Duodenal mucosa (tissue), 2 donors: ENCODE measurements around the gene MYO16.

Source experiments
- H3K27ac ChIP-seq: one replicate; pipeline ENCODE4 v1.7.0; 2013; ENCODE audit warnings: low read depth, low read length
- H3K27me3 ChIP-seq, 2 donors: one replicate each; pipeline ENCODE4 v1.7.0; 2013; ENCODE audit warnings: low read length in 2 of 2, control low read depth in 1 of 2; ENCODE audit not compliant: insufficient read depth in 2 of 2, control insufficient read depth in 1 of 2
- H3K36me3 ChIP-seq, 2 donors: one replicate each; pipeline ENCODE4 v1.7.0; 2013; ENCODE audit warnings: low read length in 2 of 2, control low read depth in 1 of 2; ENCODE audit not compliant: insufficient read depth in 2 of 2, control insufficient read depth in 1 of 2
- H3K4me1 ChIP-seq, 2 donors: one replicate each; pipeline ENCODE4 v1.7.0; 2013; ENCODE audit warnings: low read length in 2 of 2, control low read depth in 1 of 2; ENCODE audit not compliant: insufficient read depth in 2 of 2, control insufficient read depth in 1 of 2
- H3K4me3 ChIP-seq, 2 donors: one replicate each; pipeline ENCODE4 v1.7.0; 2013; ENCODE audit warnings: low read length in 2 of 2, low read depth in 1 of 2
- H3K9ac ChIP-seq, 2 donors: one replicate each; pipeline ENCODE4 v1.7.0; 2013; ENCODE audit warnings: low read length in 2 of 2, low read depth in 1 of 2
- H3K9me3 ChIP-seq, 2 donors: one replicate each; pipeline ENCODE4 v1.7.0; 2013; ENCODE audit warnings: low read length in 2 of 2, control low read depth in 1 of 2; ENCODE audit not compliant: control insufficient read depth in 1 of 2

Gene MYO16

GRCh38 chr13:109198585-109198984 lies 569.2 kb downstream of the MYO16 start:
- H3K4me1 ChIP-seq: no peaks in the 10 kb centered on the region
- no peaks in the 10 kb centered on the region for H3K27me3 ChIP-seq
- H3K9ac ChIP-seq: no peak overlapping the region
- H3K4me3 ChIP-seq: no peak overlapping the region
- no peaks in the 10 kb centered on the region for H3K9me3 ChIP-seq
- no peak overlapping the region for H3K27ac ChIP-seq
- H3K36me3 ChIP-seq: no peaks in the 10 kb centered on the region

- no peaks in the 10 kb centered on the region for H3K36me3 ChIP-seq
- H3K4me3 ChIP-seq: no peak overlapping the region
- H3K27me3 ChIP-seq: no peaks in the 10 kb centered on the region
- no peaks in the 10 kb centered on the region for H3K4me1 ChIP-seq
- H3K9me3 ChIP-seq: no peaks in the 10 kb centered on the region
- no peak overlapping the region for H3K27ac ChIP-seq
- H3K9ac ChIP-seq: no peak overlapping the region
Observed at GRCh38 chr13:109199280-109199679, 569.9 kb downstream of the MYO16 start.

GRCh38 chr13:109200556-109200955 lies 571.1 kb downstream of the MYO16 start:
- Histone ChIP-seq H3K27me3 (no peaks in the 10 kb centered on the region), H3K9me3 (no peaks in the 10 kb centered on the region), H3K9ac (no peak overlapping the region), H3K36me3 (no peaks in the 10 kb centered on the region), H3K4me3 (no peak overlapping the region), H3K4me1 (no peaks in the 10 kb centered on the region), H3K27ac (no peak overlapping the region)

GRCh38 chr13:109203587-109203986 lies 574.2 kb downstream of the MYO16 start:
- no peaks in the 10 kb centered on the region for H3K9me3 ChIP-seq
- H3K36me3 ChIP-seq: no peaks in the 10 kb centered on the region
- H3K4me3 ChIP-seq: no peak overlapping the region
- no peaks in the 10 kb centered on the region for H3K27me3 ChIP-seq
- no peaks in the 10 kb centered on the region for H3K4me1 ChIP-seq
- H3K9ac ChIP-seq: no peak overlapping the region
- H3K27ac ChIP-seq: no peak overlapping the region

GRCh38 chr13:109204252-109204651 lies 574.8 kb downstream of the MYO16 start:
- Histone ChIP-seq H3K4me1 (no peaks in the 10 kb centered on the region), H3K27ac (no peak overlapping the region), H3K27me3 (no peaks in the 10 kb centered on the region), H3K9ac (no peak overlapping the region), H3K36me3 (no peaks in the 10 kb centered on the region), H3K9me3 (no peaks in the 10 kb centered on the region), H3K4me3 (no peak overlapping the region)

GRCh38 chr13:109204657-109205056 lies 575.2 kb downstream of the MYO16 start:
- Histone ChIP-seq H3K9me3 (no peaks in the 10 kb centered on the region), H3K27me3 (no peaks in the 10 kb centered on the region), H3K27ac (no peak overlapping the region), H3K9ac (no peak overlapping the region), H3K4me1 (no peaks in the 10 kb centered on the region), H3K36me3 (no peaks in the 10 kb centered on the region), H3K4me3 (no peak overlapping the region)

GRCh38 chr13:109205315-109205714 lies 575.9 kb downstream of the MYO16 start:
- no peaks in the 10 kb centered on the region for H3K36me3 ChIP-seq
- H3K27ac ChIP-seq: no peak overlapping the region
- no peaks in the 10 kb centered on the region for H3K4me1 ChIP-seq
- H3K9me3 ChIP-seq: no peaks in the 10 kb centered on the region
- no peaks in the 10 kb centered on the region for H3K27me3 ChIP-seq
- no peak overlapping the region for H3K9ac ChIP-seq
- H3K4me3 ChIP-seq: no peak overlapping the region

GRCh38 chr13:109206616-109207015 lies 577.2 kb downstream of the MYO16 start:
- Histone ChIP-seq H3K9me3 (no peaks in the 10 kb centered on the region), H3K4me1 (no peaks in the 10 kb centered on the region), H3K4me3 (no peak overlapping the region), H3K9ac (no peak overlapping the region), H3K27me3 (no peaks in the 10 kb centered on the region), H3K36me3 (no peaks in the 10 kb centered on the region), H3K27ac (no peak overlapping the region)

GRCh38 chr13:109207622-109208021 lies 578.2 kb downstream of the MYO16 start:
- H3K4me1 ChIP-seq: no peaks in the 10 kb centered on the region

GRCh38 chr13:109208522-109208921 lies 579.1 kb downstream of the MYO16 start:
- H3K9me3 ChIP-seq: no peaks in the 10 kb centered on the region
- H3K27me3 ChIP-seq: no peaks in the 10 kb centered on the region
- no peak overlapping the region for H3K9ac ChIP-seq
- H3K4me3 ChIP-seq: no peak overlapping the region
- H3K27ac ChIP-seq: no peak overlapping the region
- H3K36me3 ChIP-seq: no peaks in the 10 kb centered on the region
- H3K4me1 ChIP-seq: no peaks in the 10 kb centered on the region

More at GRCh38 chr13:109207622-109208021, 578.2 kb downstream of the MYO16 start:
- Histone ChIP-seq H3K36me3 (no peaks in the 10 kb centered on the region), H3K9ac (no peak overlapping the region), H3K27ac (no peak overlapping the region), H3K4me3 (no peak overlapping the region), H3K9me3 (no peaks in the 10 kb centered on the region), H3K27me3 (no peaks in the 10 kb centered on the region)

GRCh38 chr13:109209526-109209925 lies 580.1 kb downstream of the MYO16 start:
- H3K9me3 ChIP-seq: no peaks in the 10 kb centered on the region
- H3K27me3 ChIP-seq: no peaks in the 10 kb centered on the region
- no peaks in the 10 kb centered on the region for H3K4me1 ChIP-seq
- H3K9ac ChIP-seq: no peak overlapping the region
- no peak overlapping the region for H3K4me3 ChIP-seq
- no peak overlapping the region for H3K27ac ChIP-seq
- H3K36me3 ChIP-seq: no peaks in the 10 kb centered on the region
